HUDEP-2 (cell line): ENCODE measurements around the gene PCSK5.
A peak's percentile ranks its signal among the peaks of the same experiment; 100 is the strongest.

Experiments used
- DNase-seq, 76 experiments: peaks; one replicate each; lab custom pipeline; 2025; ENCODE audit not compliant: unreplicated experiment in 76 of 76; lab: John Stamatoyannopoulos, UW

PCSK5 gene

GRCh38 chr9:76372336-76372735 is 481.9 kb downstream of the PCSK5 start:
- DNase-seq, result no peak

- DNase-seq, result no peak
Observed at GRCh38 chr9:76373173-76373783, 482.8 kb downstream of the PCSK5 start.

GRCh38 chr9:76373784-76374474 is 483.5 kb downstream of the PCSK5 start:
- no peak for DNase-seq

GRCh38 chr9:76374783-76375559 is 484.5 kb downstream of the PCSK5 start:
- no peak for DNase-seq

- no peak for DNase-seq
Observed at GRCh38 chr9:76377791-76378190, 487.3 kb downstream of the PCSK5 start.

GRCh38 chr9:76378367-76379073 is 488.0 kb downstream of the PCSK5 start:
- DNase-seq, result no peak

GRCh38 chr9:76379494-76379893 is 489.0 kb downstream of the PCSK5 start:
- no peak for DNase-seq

GRCh38 chr9:76390656-76391055 is 500.2 kb downstream of the PCSK5 start:
- no peak for DNase-seq

GRCh38 chr9:76394195-76394959 is 503.9 kb downstream of the PCSK5 start, which contains the start of gene RFK:
Gene RFK, minus strand, starts transcription at chr9:76394426. Its CDS starts 255 bp downstream, at chr9:76394171.
- peak in 75 of 76 experiments; percentile 41 to 94 (median 86) for DNase-seq

GRCh38 chr9:76394960-76395252 is 504.4 kb downstream of the PCSK5 start:
- DNase-seq, result peak in 72 of 76 experiments; percentile 34 to 89 (median 72)

GRCh38 chr9:76395381-76395780 is 504.9 kb downstream of the PCSK5 start:
- no peak for DNase-seq

- DNase-seq, result no peak
Observed at GRCh38 chr9:76396144-76396543, 505.7 kb downstream of the PCSK5 start.

GRCh38 chr9:76396597-76396996 is 506.1 kb downstream of the PCSK5 start:
- DNase-seq, result no peak

GRCh38 chr9:76399856-76400255 is 509.4 kb downstream of the PCSK5 start:
- no peak for DNase-seq

GRCh38 chr9:76400534-76401096 is 510.1 kb downstream of the PCSK5 start:
- no peak for DNase-seq

- DNase-seq, result no peak
Observed at GRCh38 chr9:76401176-76401575, 510.7 kb downstream of the PCSK5 start.

- no peak for DNase-seq
Observed at GRCh38 chr9:76401580-76402354, 511.3 kb downstream of the PCSK5 start.

GRCh38 chr9:76403352-76403751 is 512.9 kb downstream of the PCSK5 start:
- peak in 20 of 76 experiments; percentile 6 to 54 (median 26) for DNase-seq

- no peak for DNase-seq
Observed at GRCh38 chr9:76404401-76404800, 513.9 kb downstream of the PCSK5 start.
